ENCODE measurements around the gene SRP72.
"Not testable (repeated sequence)": the region's sequence is repeated elsewhere in the genome, so short reads cannot be mapped to it uniquely, and the experiment has no call there.

SRP72 gene

GRCh38 chr4:56465599-56466295 lies 1.7 kb upstream of the SRP72 start:
- peaks cover 5% of the 10 kb centered on the region; the same call in 1 of the 2 replicates for H3K36me3 ChIP-seq (ENCODE audit: control insufficient read depth, insufficient read depth, low read length)
- H3K4me3 ChIP-seq (ENCODE audit: low read length), result no peak overlapping the region
- H3K27me3 ChIP-seq (ENCODE audit: control insufficient read depth, insufficient read depth, low read length), result no peaks in the 10 kb centered on the region
- H3K27ac ChIP-seq (ENCODE audit: low read length), result no peak overlapping the region
- no peaks in the 10 kb centered on the region for H3K9me3 ChIP-seq (ENCODE audit: control insufficient read depth, insufficient read depth, low read length)
- no CpG with 5 or more reads among the region's 10 CpGs for WGBS (ENCODE audit: insufficient coverage, insufficient read length)
- H3K4me1 ChIP-seq (ENCODE audit: control insufficient read depth, insufficient read depth, low read length), result no peaks in the 10 kb centered on the region
- DNase-seq (ENCODE audit: low read depth, low spot score), result no peak

DNA sequence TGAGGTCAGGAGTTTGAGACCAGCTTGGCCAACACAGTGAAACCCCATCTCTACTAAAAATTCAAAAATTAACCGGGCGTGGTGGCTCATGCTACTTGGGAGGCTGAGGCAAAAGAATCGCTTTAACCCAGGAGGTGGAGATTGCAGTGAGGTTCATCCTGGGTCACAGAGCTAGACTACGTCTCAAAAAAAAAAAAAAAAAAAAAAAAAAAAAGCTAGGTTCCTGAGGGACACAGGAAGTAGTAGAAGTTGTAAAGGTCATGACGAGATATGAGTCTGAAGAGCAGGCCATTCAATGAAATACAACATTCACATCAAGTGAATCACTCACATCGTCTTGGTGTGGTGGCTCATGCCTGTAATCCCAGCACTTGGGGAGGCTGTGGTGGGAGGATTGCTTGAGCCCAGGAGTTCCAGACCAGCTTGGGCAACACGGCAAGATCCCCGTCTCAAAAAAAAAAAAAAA lies 1.1 kb upstream of the SRP72 start:
- H3K4me3 ChIP-seq (ENCODE audit: low read length), result peak overlapping the region; percentile 96; the same call in 1 of the 2 replicates
- not testable (repeated sequence) for H3K27me3 ChIP-seq (ENCODE audit: control insufficient read depth, insufficient read depth, low read length); H3K36me3 ChIP-seq (ENCODE audit: control insufficient read depth, insufficient read depth, low read length); DNase-seq (ENCODE audit: low read depth, low spot score); H3K4me1 ChIP-seq (ENCODE audit: control insufficient read depth, insufficient read depth, low read length); H3K27ac ChIP-seq (ENCODE audit: low read length); H3K9me3 ChIP-seq (ENCODE audit: control insufficient read depth, insufficient read depth, low read length)
- WGBS (ENCODE audit: insufficient coverage, insufficient read length), result no CpG with 5 or more reads among the region's 8 CpGs

DNA sequence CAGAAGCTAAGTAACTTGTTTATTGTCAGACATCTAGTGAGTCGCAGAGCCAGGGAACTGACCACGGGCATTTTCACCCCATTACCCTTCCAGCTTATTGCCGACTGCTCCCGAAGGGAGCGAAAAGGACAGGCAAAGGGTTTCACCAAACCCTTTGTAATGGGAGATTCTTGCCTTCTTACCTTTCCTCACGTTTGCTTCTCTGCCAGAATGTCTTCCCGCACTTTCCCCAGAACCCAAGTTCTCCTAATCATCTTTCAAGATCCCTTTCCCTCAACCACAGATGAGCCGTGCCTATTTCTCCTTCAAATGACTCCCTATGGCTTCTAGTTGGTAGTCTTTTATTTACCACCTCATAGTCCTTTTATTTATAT lies 520 bp upstream of the SRP72 start:
- Histone ChIP-seq H3K9me3 (ENCODE audit: control insufficient read depth, insufficient read depth, low read length) (no peaks in the 10 kb centered on the region), H3K27me3 (ENCODE audit: control insufficient read depth, insufficient read depth, low read length) (no peaks in the 10 kb centered on the region), H3K36me3 (ENCODE audit: control insufficient read depth, insufficient read depth, low read length) (peaks cover 8% of the 10 kb centered on the region; the same call in 1 of the 2 replicates), H3K4me1 (ENCODE audit: control insufficient read depth, insufficient read depth, low read length) (no peaks in the 10 kb centered on the region), H3K4me3 (ENCODE audit: low read length) (peak overlapping the region; percentile 96), H3K27ac (ENCODE audit: low read length) (no peak overlapping the region)
- no CpG with 5 or more reads among the region's 8 CpGs for WGBS (ENCODE audit: insufficient coverage, insufficient read length)
- no peak for DNase-seq (ENCODE audit: low read depth, low spot score)

DNA sequence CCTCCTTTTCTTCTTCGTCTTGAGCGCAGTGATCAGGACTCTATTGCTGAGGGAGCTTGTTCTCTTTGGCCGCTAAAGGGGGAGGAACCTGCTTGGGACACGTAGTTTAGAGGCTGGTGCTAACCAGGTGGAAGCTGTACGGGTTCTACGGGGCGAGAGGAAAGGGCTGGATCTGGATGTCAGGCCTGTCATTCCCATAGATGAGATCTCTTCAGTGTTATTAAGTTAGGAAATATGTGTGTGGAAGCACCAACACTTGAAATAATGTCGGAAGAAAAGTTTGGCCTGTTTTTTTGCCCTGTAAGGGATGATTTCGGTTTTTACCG lies 643 bp downstream of the SRP72 start:
- WGBS (ENCODE audit: insufficient coverage, insufficient read length), result no CpG with 5 or more reads among the region's 10 CpGs
- Histone ChIP-seq H3K36me3 (ENCODE audit: control insufficient read depth, insufficient read depth, low read length) (peaks cover 3% of the 10 kb centered on the region; the same call in 1 of the 2 replicates), H3K27me3 (ENCODE audit: control insufficient read depth, insufficient read depth, low read length) (no peaks in the 10 kb centered on the region), H3K4me3 (ENCODE audit: low read length) (peak overlapping the region; percentile 96; the same call in 1 of the 2 replicates), H3K4me1 (ENCODE audit: control insufficient read depth, insufficient read depth, low read length) (no peaks in the 10 kb centered on the region), H3K27ac (ENCODE audit: low read length) (no peak overlapping the region), H3K9me3 (ENCODE audit: control insufficient read depth, insufficient read depth, low read length) (no peaks in the 10 kb centered on the region)
- DNase-seq (ENCODE audit: low read depth, low spot score), result no peak

DNA sequence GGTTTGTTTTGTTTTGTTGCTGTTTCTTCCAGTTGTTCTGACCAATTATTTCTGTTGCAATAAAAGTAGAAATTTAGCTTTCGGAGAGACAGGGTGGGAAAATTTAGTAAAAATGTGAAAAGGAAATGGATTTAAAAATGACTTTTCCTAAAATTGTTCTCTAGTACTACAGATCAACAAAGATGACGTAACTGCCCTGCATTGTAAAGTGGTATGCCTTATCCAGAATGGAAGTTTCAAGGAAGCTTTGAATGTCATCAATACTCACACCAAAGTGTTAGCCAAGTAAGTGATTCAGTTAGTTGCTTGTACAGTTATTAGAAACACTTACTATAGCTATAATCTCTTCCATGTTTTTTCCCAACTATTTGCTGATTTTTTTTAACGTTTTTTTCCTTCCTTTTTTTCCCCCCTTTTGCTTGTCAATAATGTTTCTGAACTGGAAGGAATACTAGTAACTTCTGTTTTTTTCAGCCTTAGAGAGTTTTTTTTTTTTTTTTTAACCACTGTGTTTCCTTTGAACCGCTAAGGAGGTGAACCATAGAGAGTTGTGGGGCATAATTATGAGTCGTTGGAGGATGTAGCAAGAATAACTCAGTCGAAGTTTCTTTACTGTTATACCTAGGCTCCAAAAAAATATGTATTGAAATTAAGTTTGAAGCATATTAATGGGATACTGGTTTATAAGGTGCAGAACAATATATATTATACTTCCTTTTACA lies 2.2 kb downstream of the SRP72 start:
- Histone ChIP-seq H3K27me3 (ENCODE audit: control insufficient read depth, insufficient read depth, low read length) (no peaks in the 10 kb centered on the region), H3K9me3 (ENCODE audit: control insufficient read depth, insufficient read depth, low read length) (no peaks in the 10 kb centered on the region), H3K27ac (ENCODE audit: low read length) (no peak overlapping the region), H3K4me3 (ENCODE audit: low read length) (no peak overlapping the region), H3K36me3 (ENCODE audit: control insufficient read depth, insufficient read depth, low read length) (peaks cover 9% of the 10 kb centered on the region; the same call in 1 of the 2 replicates), H3K4me1 (ENCODE audit: control insufficient read depth, insufficient read depth, low read length) (no peaks in the 10 kb centered on the region)
- DNase-seq (ENCODE audit: low read depth, low spot score), result no peak
- WGBS (ENCODE audit: insufficient coverage, insufficient read length), result 100% methylated on average over 1 of the region's 6 CpGs

DNA sequence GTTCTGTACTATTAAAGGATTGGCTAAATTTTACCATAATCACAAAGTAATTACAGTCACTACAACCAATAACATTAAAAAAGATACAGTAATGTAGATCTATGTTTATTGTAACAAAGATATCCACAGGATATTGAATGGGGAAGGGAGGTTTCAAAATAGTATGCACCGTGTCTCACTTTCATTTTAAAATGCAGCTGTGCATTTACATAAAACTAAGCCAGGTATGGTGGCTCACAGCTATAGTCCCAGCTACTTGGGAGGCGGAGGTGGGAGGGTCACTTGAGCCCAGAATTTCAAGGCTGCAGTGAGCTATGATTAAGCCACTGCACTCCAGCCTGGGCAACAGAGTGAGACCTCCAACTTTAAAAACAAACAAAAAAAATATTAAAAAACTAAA lies 8.5 kb downstream of the SRP72 start:
- Histone ChIP-seq H3K36me3 (ENCODE audit: control insufficient read depth, insufficient read depth, low read length) (peaks cover 14% of the 10 kb centered on the region; the same call in 1 of the 2 replicates), H3K9me3 (ENCODE audit: control insufficient read depth, insufficient read depth, low read length) (no peaks in the 10 kb centered on the region), H3K4me3 (ENCODE audit: low read length) (no peak overlapping the region), H3K4me1 (ENCODE audit: control insufficient read depth, insufficient read depth, low read length) (no peaks in the 10 kb centered on the region), H3K27me3 (ENCODE audit: control insufficient read depth, insufficient read depth, low read length) (no peaks in the 10 kb centered on the region), H3K27ac (ENCODE audit: low read length) (no peak overlapping the region)
- no CpG with 5 or more reads among the region's 2 CpGs for WGBS (ENCODE audit: insufficient coverage, insufficient read length)
- DNase-seq (ENCODE audit: low read depth, low spot score), result no peak

DNA sequence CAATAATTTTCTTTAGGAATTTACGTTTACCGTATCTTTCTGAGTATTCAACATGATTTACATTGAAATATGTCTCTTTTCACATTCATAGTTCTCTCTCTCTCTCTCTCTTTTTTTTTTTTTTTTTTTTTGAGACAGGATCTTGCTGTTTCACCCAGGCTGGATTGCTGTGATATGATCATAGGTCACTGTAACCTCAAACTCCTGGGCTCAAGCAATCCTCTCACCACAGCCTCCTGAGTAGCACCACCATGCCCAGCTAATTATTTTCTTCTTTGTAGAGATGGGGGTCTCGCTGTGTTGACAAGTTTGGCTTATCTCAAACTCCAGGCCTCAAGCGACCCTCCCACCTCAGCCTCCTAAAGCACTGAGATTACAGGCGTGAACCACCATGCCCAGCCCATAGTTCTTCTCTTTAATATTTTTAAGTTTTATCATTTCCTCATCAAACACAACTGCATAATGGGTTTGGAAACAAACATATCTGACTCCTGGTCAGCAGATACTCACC lies 9.8 kb downstream of the SRP72 start:
- Histone ChIP-seq H3K27me3 (ENCODE audit: control insufficient read depth, insufficient read depth, low read length) (no peaks in the 10 kb centered on the region), H3K9me3 (ENCODE audit: control insufficient read depth, insufficient read depth, low read length) (no peaks in the 10 kb centered on the region), H3K4me3 (ENCODE audit: low read length) (no peak overlapping the region), H3K36me3 (ENCODE audit: control insufficient read depth, insufficient read depth, low read length) (peaks cover 11% of the 10 kb centered on the region; the same call in 1 of the 2 replicates), H3K27ac (ENCODE audit: low read length) (no peak overlapping the region), H3K4me1 (ENCODE audit: control insufficient read depth, insufficient read depth, low read length) (no peaks in the 10 kb centered on the region)
- no CpG with 5 or more reads among the region's 5 CpGs for WGBS (ENCODE audit: insufficient coverage, insufficient read length)
- no peak for DNase-seq (ENCODE audit: low read depth, low spot score)

DNA sequence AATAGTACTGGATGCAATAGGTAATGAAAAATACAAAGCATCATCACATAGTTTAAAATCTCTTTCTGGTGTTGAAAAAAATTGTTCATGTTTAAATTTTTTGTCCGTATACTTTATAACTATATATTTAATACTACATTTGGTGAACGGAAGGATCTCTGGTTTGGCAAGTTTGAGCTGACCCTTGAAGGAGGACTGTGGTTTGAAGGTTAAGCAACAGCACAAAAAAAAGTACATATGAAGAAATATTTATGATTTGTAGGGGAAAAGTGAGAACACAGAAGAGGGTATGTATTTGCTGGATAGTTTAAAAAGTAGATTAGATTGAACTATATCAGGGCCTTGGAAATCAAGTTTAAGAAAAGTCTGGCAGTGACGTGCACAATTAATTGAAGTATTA lies 13.3 kb downstream of the SRP72 start:
- WGBS (ENCODE audit: insufficient coverage, insufficient read length), result 100% methylated on average over 1 of the region's 3 CpGs

GRCh38 chr4:56496241-56496640 lies 28.8 kb downstream of the SRP72 start:
- H3K27me3 ChIP-seq (ENCODE audit: control insufficient read depth, insufficient read depth, low read length), result no peaks in the 10 kb centered on the region
- H3K9me3 ChIP-seq (ENCODE audit: control insufficient read depth, insufficient read depth, low read length), result no peaks in the 10 kb centered on the region
- no peak overlapping the region for H3K4me3 ChIP-seq (ENCODE audit: low read length)
- H3K36me3 ChIP-seq (ENCODE audit: control insufficient read depth, insufficient read depth, low read length), result peaks cover 2% of the 10 kb centered on the region; the same call in 1 of the 2 replicates
- no peak for DNase-seq (ENCODE audit: low read depth, low spot score)
- H3K27ac ChIP-seq (ENCODE audit: low read length), result no peak overlapping the region
- H3K4me1 ChIP-seq (ENCODE audit: control insufficient read depth, insufficient read depth, low read length), result no peaks in the 10 kb centered on the region
- WGBS (ENCODE audit: insufficient coverage, insufficient read length), result no CpG with 5 or more reads among the region's 1 CpG

More for the DNA sequence above, 13.3 kb downstream of the SRP72 start:
- no peaks in the 10 kb centered on the region; the same call in 1 of the 2 replicates for H3K36me3 ChIP-seq (ENCODE audit: control insufficient read depth, insufficient read depth, low read length)
- no peak overlapping the region for H3K27ac ChIP-seq (ENCODE audit: low read length)
- H3K4me1 ChIP-seq (ENCODE audit: control insufficient read depth, insufficient read depth, low read length), result no peaks in the 10 kb centered on the region
- no peak overlapping the region for H3K4me3 ChIP-seq (ENCODE audit: low read length)
- H3K9me3 ChIP-seq (ENCODE audit: control insufficient read depth, insufficient read depth, low read length), result no peaks in the 10 kb centered on the region
- no peaks in the 10 kb centered on the region for H3K27me3 ChIP-seq (ENCODE audit: control insufficient read depth, insufficient read depth, low read length)
- DNase-seq (ENCODE audit: low read depth, low spot score), result no peak

GRCh38 chr4:56505269-56506130 lies 38.1 kb downstream of the SRP72 start, which contains the start of gene ARL9:
TSS of gene ARL9 (plus strand) at chr4:56505791. CDS start at chr4:56505863, 72 bp downstream.
- Histone ChIP-seq H3K36me3 (ENCODE audit: control insufficient read depth, insufficient read depth, low read length) (no peaks in the 10 kb centered on the region), H3K4me3 (ENCODE audit: low read length) (peak within 1 kb of the TSS; percentile 52; the same call in 1 of the 2 replicates), H3K9me3 (ENCODE audit: control insufficient read depth, insufficient read depth, low read length) (no peaks in the 10 kb centered on the region), H3K4me1 (ENCODE audit: control insufficient read depth, insufficient read depth, low read length) (no peaks in the 10 kb centered on the region), H3K27ac (ENCODE audit: low read length) (no peak within 1 kb of the TSS), H3K27me3 (ENCODE audit: control insufficient read depth, insufficient read depth, low read length) (peaks cover 10% of the 10 kb centered on the region; the same call in 1 of the 2 replicates)
- peak; percentile 43 for DNase-seq (ENCODE audit: low read depth, low spot score)
- no CpG with 5 or more reads among the region's 56 CpGs for WGBS (ENCODE audit: insufficient coverage, insufficient read length)

All from iPS DF 6.9 (cell line).